GM18519 (cell line): Measurements from ENCODE around the gene KRT78.
"Not testable (repeated sequence)": the region's sequence is repeated elsewhere in the genome, so short reads cannot be mapped to it uniquely, and the experiment has no call there.

ENCODE experiments used
- ATAC-seq: cut with Tn5 transposase; IDR thresholded peaks from one replicate; pipeline ENCODE4 v1.9.1; 2021; ENCODE audit warnings: mild to moderate bottlenecking, moderate library complexity; ENCODE audit not compliant: unreplicated experiment, low FRiP score

KRT78 gene

GRCh38 chr12:52872644-52873389 is 24.0 kb upstream of the KRT78 start:
- ATAC-seq: no peak

GRCh38 chr12:52871291-52872039 is 22.7 kb upstream of the KRT78 start:
- ATAC-seq: no peak

- no peak for ATAC-seq
Measured at GRCh38 chr12:52870361-52871290, 21.8 kb upstream of the KRT78 start.

- ATAC-seq: no peak
Measured at GRCh38 chr12:52867642-52868041, 18.8 kb upstream of the KRT78 start.

- ATAC-seq: no peak
Measured at GRCh38 chr12:52867152-52867551, 18.4 kb upstream of the KRT78 start.

GRCh38 chr12:52865090-52865944 is 16.5 kb upstream of the KRT78 start:
- no peak for ATAC-seq

GRCh38 chr12:52862023-52862422 is 13.2 kb upstream of the KRT78 start:
- no peak for ATAC-seq

- no peak for ATAC-seq
Measured at GRCh38 chr12:52861511-52861910, 12.7 kb upstream of the KRT78 start.

- no peak for ATAC-seq
Measured at GRCh38 chr12:52860102-52860823, 11.5 kb upstream of the KRT78 start.

GRCh38 chr12:52857500-52857899 is 8.7 kb upstream of the KRT78 start:
- ATAC-seq: no peak

- no peak for ATAC-seq
Measured at GRCh38 chr12:52856787-52857186, 8.0 kb upstream of the KRT78 start.

GRCh38 chr12:52856077-52856476 is 7.3 kb upstream of the KRT78 start:
- ATAC-seq: not testable (repeated sequence)

GRCh38 chr12:52851787-52852186 is 3.0 kb upstream of the KRT78 start:
- no peak for ATAC-seq

- ATAC-seq: no peak
Measured at GRCh38 chr12:52850681-52851080, 1.9 kb upstream of the KRT78 start.

- no peak for ATAC-seq
Measured at GRCh38 chr12:52849511-52849910, 717 bp upstream of the KRT78 start.

- ATAC-seq: no peak
Measured at GRCh38 chr12:52847335-52848102, 1.3 kb downstream of the KRT78 start.

GRCh38 chr12:52846356-52846970 is 2.3 kb downstream of the KRT78 start:
- no peak for ATAC-seq

GRCh38 chr12:52845946-52846345 is 2.8 kb downstream of the KRT78 start:
- ATAC-seq: no peak
